Activated CD4-positive, alpha-beta T cell treated with anti-CD3 and anti-CD28 coated beads, Interleukin-2, amount 50 U/mL, for 1 hour (primary cell): ENCODE results near the gene NLN.
"Not testable (repeated sequence)": the region's sequence is repeated elsewhere in the genome, so short reads cannot be mapped to it uniquely, and the experiment has no call there.

Experiments
- DNase-seq: peaks from one replicate; pipeline ENCODE4 v3.0.0-alpha.2; 2020

Gene NLN

GRCh38 chr5:65734196-65734775 is 12.3 kb downstream of the NLN start:
- DNase-seq = not testable (repeated sequence)

- no peak for DNase-seq
These were observed 12.9 kb downstream of the NLN start for GRCh38 chr5:65734921-65735320.

GRCh38 chr5:65736011-65736410 is 14.0 kb downstream of the NLN start:
- DNase-seq = no peak

- DNase-seq = no peak
These were observed 15.8 kb downstream of the NLN start for GRCh38 chr5:65737842-65738241.

- DNase-seq = no peak
These were observed 16.3 kb downstream of the NLN start for GRCh38 chr5:65738305-65738704.

- DNase-seq = no peak
These were observed 17.2 kb downstream of the NLN start for GRCh38 chr5:65739162-65739561.

- peak; percentile 5 for DNase-seq
These were observed 20.7 kb downstream of the NLN start for GRCh38 chr5:65742565-65743231.

- DNase-seq = no peak
These were observed 27.3 kb downstream of the NLN start for GRCh38 chr5:65749221-65749844.

GRCh38 chr5:65749956-65750355 is 28.0 kb downstream of the NLN start:
- no peak for DNase-seq

GRCh38 chr5:65750938-65751337 is 28.9 kb downstream of the NLN start:
- no peak for DNase-seq

- no peak for DNase-seq
These were observed 31.2 kb downstream of the NLN start for GRCh38 chr5:65753189-65753588.

- no peak for DNase-seq
These were observed 36.6 kb downstream of the NLN start for GRCh38 chr5:65758546-65759144.

GRCh38 chr5:65760504-65761275 is 38.7 kb downstream of the NLN start:
- DNase-seq = peak; percentile 47

GRCh38 chr5:65762234-65762633 is 40.2 kb downstream of the NLN start:
- DNase-seq = no peak

GRCh38 chr5:65765582-65765981 is 43.6 kb downstream of the NLN start:
- DNase-seq = no peak

GRCh38 chr5:65766175-65766574 is 44.2 kb downstream of the NLN start:
- DNase-seq = no peak

- no peak for DNase-seq
These were observed 44.8 kb downstream of the NLN start for GRCh38 chr5:65766781-65767180.

- no peak for DNase-seq
These were observed 45.6 kb downstream of the NLN start for GRCh38 chr5:65767565-65767964.

GRCh38 chr5:65768723-65769346 is 46.8 kb downstream of the NLN start:
- no peak for DNase-seq

GRCh38 chr5:65769539-65769938 is 47.5 kb downstream of the NLN start:
- no peak for DNase-seq

- DNase-seq = no peak
These were observed 49.3 kb downstream of the NLN start for GRCh38 chr5:65771266-65771665.

GRCh38 chr5:65772963-65773362 is 51.0 kb downstream of the NLN start:
- DNase-seq = not testable (repeated sequence)

- no peak for DNase-seq
These were observed 52.3 kb downstream of the NLN start for GRCh38 chr5:65774346-65774745.
